ENCODE measurements around the gene SHLD2. TPM values are rescaled to one million over a fixed set of nuclear protein-coding genes. Genes with fewer than 3 reads are reported as not detected.
"Not testable (repeated sequence)": the region's sequence is repeated elsewhere in the genome, so short reads cannot be mapped to it uniquely, and the experiment has no call there.

The SHLD2 gene
- polyA plus RNA-seq, 1 donor from 2014 or later: 15.9 TPM

GRCh38 chr10:87079106-87079836 is 15.7 kb upstream of the SHLD2 start:
- Mint-ChIP-seq H3K36me3 (no peaks in the 10 kb centered on the region), H3K27ac (no peak overlapping the region), H3K9me3 (no peaks in the 10 kb centered on the region), H3K27me3 (no peaks in the 10 kb centered on the region), H3K4me1 (peaks cover 18 to 22% (median 20%) of the 10 kb centered on the region in 3 donors), H3K4me3 (no peak overlapping the region)

GRCh38 chr10:87080621-87081020 is 14.4 kb upstream of the SHLD2 start:
- not testable (repeated sequence) for H3K36me3 Mint-ChIP-seq, H3K27ac Mint-ChIP-seq, H3K9me3 Mint-ChIP-seq, H3K4me3 Mint-ChIP-seq, H3K27me3 Mint-ChIP-seq
- peaks cover 24 to 30% (median 28%) of the 10 kb centered on the region in 3 donors for H3K4me1 Mint-ChIP-seq

- H3K27me3 Mint-ChIP-seq, H3K36me3 Mint-ChIP-seq, H3K27ac Mint-ChIP-seq, H3K9me3 Mint-ChIP-seq, H3K4me3 Mint-ChIP-seq: not testable (repeated sequence)
- H3K4me1 Mint-ChIP-seq: peaks cover 30 to 34% (median 31%) of the 10 kb centered on the region in 3 donors
These were observed 13.4 kb upstream of the SHLD2 start for GRCh38 chr10:87081574-87081973.

GRCh38 chr10:87082219-87082618 is 12.8 kb upstream of the SHLD2 start:
- Mint-ChIP-seq H3K27ac (peak overlapping the region in 2 of 3 donors; percentile 31 to 32), H3K4me3 (peak overlapping the region in 2 of 4 donors; percentile 23 to 30), H3K4me1 (peaks cover 31 to 34% (median 34%) of the 10 kb centered on the region in 3 donors)
- not testable (repeated sequence) for H3K36me3 Mint-ChIP-seq, H3K9me3 Mint-ChIP-seq, H3K27me3 Mint-ChIP-seq

- peaks cover 34 to 36% (median 35%) of the 10 kb centered on the region in 3 donors for H3K4me1 Mint-ChIP-seq
- not testable (repeated sequence) for H3K27me3 Mint-ChIP-seq, H3K36me3 Mint-ChIP-seq, H3K9me3 Mint-ChIP-seq
- H3K27ac Mint-ChIP-seq: peak overlapping the region in 2 of 3 donors; percentile 13 to 90
- peak overlapping the region in 3 of 4 donors; percentile 3 to 73 (median 53) for H3K4me3 Mint-ChIP-seq
These were observed 11.3 kb upstream of the SHLD2 start for GRCh38 chr10:87083576-87084290.

GRCh38 chr10:87084291-87084782 is 10.7 kb upstream of the SHLD2 start:
- peak overlapping the region; percentile 26 to 90 (median 47) for H3K27ac Mint-ChIP-seq
- H3K4me1 Mint-ChIP-seq: peaks cover 35 to 39% (median 37%) of the 10 kb centered on the region in 3 donors
- H3K27me3 Mint-ChIP-seq, H3K36me3 Mint-ChIP-seq, H3K9me3 Mint-ChIP-seq: not testable (repeated sequence)
- H3K4me3 Mint-ChIP-seq: peak overlapping the region in 3 of 4 donors; percentile 3 to 74 (median 73)

- Mint-ChIP-seq H3K4me3 (peak overlapping the region in 1 of 4 donors; percentile 40), H3K4me1 (peaks cover 37 to 49% (median 39%) of the 10 kb centered on the region in 3 donors), H3K9me3 (no peaks in the 10 kb centered on the region), H3K36me3 (peaks cover 2% of the 10 kb centered on the region), H3K27me3 (no peaks in the 10 kb centered on the region), H3K27ac (no peak overlapping the region)
These were observed 9.5 kb upstream of the SHLD2 start for GRCh38 chr10:87085537-87085936.

- Mint-ChIP-seq H3K27ac (no peak overlapping the region), H3K36me3 (peaks cover 3% of the 10 kb centered on the region), H3K9me3 (no peaks in the 10 kb centered on the region), H3K4me3 (peak overlapping the region in 1 of 4 donors; percentile 13), H3K27me3 (no peaks in the 10 kb centered on the region), H3K4me1 (peaks cover 39 to 64% (median 49%) of the 10 kb centered on the region in 3 donors)
These were observed 5.3 kb upstream of the SHLD2 start for GRCh38 chr10:87089746-87090145.

GRCh38 chr10:87090779-87091178 is 4.2 kb upstream of the SHLD2 start:
- Mint-ChIP-seq H3K36me3 (peaks cover 3% of the 10 kb centered on the region), H3K9me3 (no peaks in the 10 kb centered on the region), H3K4me1 (peaks cover 38 to 61% (median 44%) of the 10 kb centered on the region in 3 donors), H3K27ac (peak overlapping the region in 1 of 3 donors; percentile 66), H3K27me3 (no peaks in the 10 kb centered on the region), H3K4me3 (no peak overlapping the region)

- H3K4me3 Mint-ChIP-seq: peak overlapping the region; percentile 93 to 97 (median 95)
- H3K27me3 Mint-ChIP-seq: no peaks in the 10 kb centered on the region
- peaks cover 3% of the 10 kb centered on the region for H3K36me3 Mint-ChIP-seq
- H3K4me1 Mint-ChIP-seq: peaks cover 36 to 59% (median 41%) of the 10 kb centered on the region in 3 donors
- H3K27ac Mint-ChIP-seq: peak overlapping the region; percentile 59 to 95 (median 91)
- H3K9me3 Mint-ChIP-seq: no peaks in the 10 kb centered on the region
These were observed 2.6 kb upstream of the SHLD2 start for GRCh38 chr10:87092376-87092860.

- peaks cover 2% of the 10 kb centered on the region for H3K36me3 Mint-ChIP-seq
- H3K4me3 Mint-ChIP-seq: peak overlapping the region; percentile 93 to 97 (median 95)
- H3K27ac Mint-ChIP-seq: peak overlapping the region; percentile 89 to 95 (median 91)
- H3K27me3 Mint-ChIP-seq: no peaks in the 10 kb centered on the region
- H3K4me1 Mint-ChIP-seq: peaks cover 34 to 58% (median 39%) of the 10 kb centered on the region in 3 donors
- no peaks in the 10 kb centered on the region for H3K9me3 Mint-ChIP-seq
These were observed 2.0 kb upstream of the SHLD2 start for GRCh38 chr10:87092861-87093631.

GRCh38 chr10:87093632-87094372 is 1.2 kb upstream of the SHLD2 start:
- Mint-ChIP-seq H3K9me3 (no peaks in the 10 kb centered on the region), H3K27ac (peak overlapping the region; percentile 89 to 95 (median 91)), H3K4me1 (peaks cover 34 to 54% (median 34%) of the 10 kb centered on the region in 3 donors), H3K36me3 (peaks cover 2% of the 10 kb centered on the region), H3K4me3 (peak overlapping the region; percentile 93 to 97 (median 95)), H3K27me3 (no peaks in the 10 kb centered on the region)

- Mint-ChIP-seq H3K4me3 (peak overlapping the region; percentile 85 to 97 (median 96)), H3K9me3 (no peaks in the 10 kb centered on the region), H3K36me3 (peaks cover 2% of the 10 kb centered on the region), H3K27ac (peak overlapping the region; percentile 92 to 98 (median 95)), H3K4me1 (peaks cover 29 to 41% (median 33%) of the 10 kb centered on the region in 3 donors), H3K27me3 (no peaks in the 10 kb centered on the region)
These were observed 385 bp downstream of the SHLD2 start for GRCh38 chr10:87095236-87095945.

Measured in IgD-negative memory B cell (primary cell).